OCI-LY3 (cell line): ENCODE data around the gene DLX5.

ENCODE experiments used
- H2AFZ ChIP-seq: fragments of 200-600, 300-600 bp; shearing (Covaris generic); 2 replicates; pipeline ENCODE4 v1.6.0; 2014; ENCODE audit warnings: antibody characterized with exemption, low read depth, low read length
- H3K27ac ChIP-seq: fragments of 200-600, 300-600 bp; sonication (generic); 2 replicates; pipeline ENCODE4 v1.5.1; 2014; ENCODE audit warnings: mild to moderate bottlenecking, low read length, moderate library complexity, mixed read lengths
- H3K27me3 ChIP-seq: fragments of 200-600, 300-600 bp; sonication (generic); 2 replicates; pipeline ENCODE4 v1.6.1; 2014; ENCODE audit warnings: low read depth, low read length, mixed read lengths
- H3K36me3 ChIP-seq: fragments of 200-600, 300-600 bp; sonication (generic); replicated peaks from 2 replicates; pipeline ENCODE3; 2014; ENCODE audit warnings: low read depth, low read length, mixed read lengths
- H3K4me1 ChIP-seq: fragments of 300-600, 200-600 bp; sonication (generic); 2 replicates; pipeline ENCODE4 v1.6.1; 2014; ENCODE audit warnings: low read length, mixed read lengths
- H3K4me2 ChIP-seq: fragments of 200-600, 300-600 bp; sonication (generic); 2 replicates; pipeline ENCODE4 v1.6.1; 2014; ENCODE audit warnings: low read length, mixed read lengths
- H3K4me3 ChIP-seq: fragments of 300-600, 200-600 bp; sonication (generic); 2 replicates; pipeline ENCODE4 v1.5.1; 2014; ENCODE audit warnings: antibody characterized with exemption, mild to moderate bottlenecking, low read length, moderate library complexity
- H3K79me2 ChIP-seq: fragments of 300-600, 200-600 bp; shearing (Covaris generic); 2 replicates; pipeline ENCODE4 v1.6.1; 2014; ENCODE audit warnings: mild to moderate bottlenecking, low read length, mixed read lengths
- H3K9ac ChIP-seq: fragments of 300-600, 200-600 bp; shearing (Covaris generic); 2 replicates; pipeline ENCODE4 v1.6.0; 2014; ENCODE audit warnings: mild to moderate bottlenecking, low read length, moderate library complexity
- H3K9me3 ChIP-seq: fragments of 200-600, 300-600 bp; shearing (Covaris generic); 2 replicates; pipeline ENCODE4 v1.6.1; 2014; ENCODE audit warnings: low read length, mixed read lengths; ENCODE audit not compliant: insufficient read depth
- H4K20me1 ChIP-seq: fragments of 200-600, 300-600 bp; sonication (generic); 2 replicates; pipeline ENCODE4 v1.6.1; 2016; ENCODE audit warnings: low read length, mixed read lengths; ENCODE audit not compliant: insufficient read depth
- EZH2phosphoT487 ChIP-seq: fragments of 200-600 bp; shearing (Covaris generic); IDR thresholded peaks from 2 replicates; pipeline ENCODE4 v1.6.1; 2018; ENCODE audit warnings: antibody characterized with exemption, mixed run types, low read depth
- TF ChIP-seq, protein P1 (sequence below): fragments of 200-600, 300-600 bp; sonication (generic); IDR thresholded peaks from 2 replicates; pipeline ENCODE4 v1.5.1; 2014; ENCODE audit warnings: antibody characterized with exemption, low read length, low read depth

DLX5 gene

DNA sequence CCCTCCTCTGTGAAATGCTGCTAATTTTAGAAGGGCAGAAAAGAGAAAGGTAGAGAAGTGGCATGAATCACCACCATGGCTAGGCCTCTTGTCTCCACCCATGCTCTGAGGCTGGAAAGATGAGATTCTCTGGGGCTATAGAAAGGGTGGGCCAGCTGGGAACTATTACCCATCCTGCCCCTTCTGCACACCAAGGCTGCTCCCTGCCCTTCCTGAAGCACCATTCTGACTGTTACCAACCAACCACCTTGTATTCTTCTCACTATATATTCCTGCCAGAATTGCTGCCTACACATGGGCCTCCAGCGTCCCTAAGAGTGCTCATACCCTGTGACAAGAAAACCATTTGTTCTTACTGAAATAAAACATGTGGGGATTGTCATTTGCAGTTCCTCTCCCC is 30.7 kb downstream of the DLX5 start:
- H3K79me2 ChIP-seq = no peaks in the 10 kb centered on the region
- peaks cover under 1% of the 10 kb centered on the region; the same call in 1 of the 2 replicates for H3K27me3 ChIP-seq
- no peak overlapping the region for H3K4me2 ChIP-seq
- H3K27ac ChIP-seq = no peak overlapping the region
- no peak overlapping the region for H2AFZ ChIP-seq
- H3K9ac ChIP-seq = no peak overlapping the region
- H4K20me1 ChIP-seq = no peaks in the 10 kb centered on the region
- no peaks in the 10 kb centered on the region for H3K9me3 ChIP-seq
- no peak overlapping the region for H3K4me3 ChIP-seq
- no peaks in the 10 kb centered on the region for H3K36me3 ChIP-seq
- TF ChIP-seq EZH2phosphoT487 = no peak
- TF ChIP-seq, protein P1, sequence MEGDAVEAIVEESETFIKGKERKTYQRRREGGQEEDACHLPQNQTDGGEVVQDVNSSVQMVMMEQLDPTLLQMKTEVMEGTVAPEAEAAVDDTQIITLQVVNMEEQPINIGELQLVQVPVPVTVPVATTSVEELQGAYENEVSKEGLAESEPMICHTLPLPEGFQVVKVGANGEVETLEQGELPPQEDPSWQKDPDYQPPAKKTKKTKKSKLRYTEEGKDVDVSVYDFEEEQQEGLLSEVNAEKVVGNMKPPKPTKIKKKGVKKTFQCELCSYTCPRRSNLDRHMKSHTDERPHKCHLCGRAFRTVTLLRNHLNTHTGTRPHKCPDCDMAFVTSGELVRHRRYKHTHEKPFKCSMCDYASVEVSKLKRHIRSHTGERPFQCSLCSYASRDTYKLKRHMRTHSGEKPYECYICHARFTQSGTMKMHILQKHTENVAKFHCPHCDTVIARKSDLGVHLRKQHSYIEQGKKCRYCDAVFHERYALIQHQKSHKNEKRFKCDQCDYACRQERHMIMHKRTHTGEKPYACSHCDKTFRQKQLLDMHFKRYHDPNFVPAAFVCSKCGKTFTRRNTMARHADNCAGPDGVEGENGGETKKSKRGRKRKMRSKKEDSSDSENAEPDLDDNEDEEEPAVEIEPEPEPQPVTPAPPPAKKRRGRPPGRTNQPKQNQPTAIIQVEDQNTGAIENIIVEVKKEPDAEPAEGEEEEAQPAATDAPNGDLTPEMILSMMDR = no peak
- H3K4me1 ChIP-seq = no peaks in the 10 kb centered on the region

DNA sequence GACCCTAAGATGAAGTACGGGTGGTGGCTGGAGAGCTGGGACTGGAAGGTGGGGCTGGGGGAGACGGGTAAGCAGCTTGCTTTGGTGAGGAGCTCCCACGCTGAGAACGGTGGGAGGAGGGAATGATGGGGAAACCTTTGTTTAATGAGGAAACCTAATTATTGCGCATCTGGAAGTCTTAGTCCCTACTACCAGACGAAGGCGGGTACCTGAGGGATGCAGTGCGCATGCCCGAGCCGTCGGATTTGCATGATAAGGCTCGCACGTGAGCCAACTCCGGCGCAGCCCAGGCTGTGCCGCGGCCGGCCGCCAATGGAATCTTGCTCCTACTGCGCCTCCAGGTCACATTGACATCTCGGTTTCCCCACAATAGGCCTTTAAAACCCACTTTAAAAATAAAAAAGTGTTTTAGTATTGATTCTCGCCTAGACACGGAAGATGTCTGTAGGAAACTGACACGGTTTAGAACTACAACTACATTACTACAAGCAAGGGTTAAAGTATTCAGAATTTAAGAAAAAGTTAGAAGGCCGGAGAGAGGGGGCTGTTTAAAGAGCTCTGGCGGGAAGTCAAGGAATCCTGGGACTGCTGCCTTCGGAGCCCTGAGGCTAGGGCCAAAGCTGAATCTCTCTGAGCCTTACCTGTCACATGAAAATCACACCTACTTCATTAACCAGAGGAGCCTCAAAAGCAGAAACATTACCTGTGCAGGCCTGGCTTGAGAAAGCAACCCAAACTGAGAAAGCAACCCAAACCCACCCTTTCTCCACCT is 31.4 kb downstream of the DLX5 start:
- Histone ChIP-seq H3K9me3 (no peaks in the 10 kb centered on the region), H3K79me2 (no peaks in the 10 kb centered on the region), H3K27ac (no peak overlapping the region), H3K4me2 (no peak overlapping the region), H3K9ac (no peak overlapping the region), H3K36me3 (no peaks in the 10 kb centered on the region), H2AFZ (no peak overlapping the region), H4K20me1 (no peaks in the 10 kb centered on the region), H3K4me1 (no peaks in the 10 kb centered on the region), H3K4me3 (no peak overlapping the region), H3K27me3 (peaks cover 8% of the 10 kb centered on the region; the same call in 1 of the 2 replicates)
- TF ChIP-seq, protein P1 = no peak
- TF ChIP-seq EZH2phosphoT487 = no peak

DNA sequence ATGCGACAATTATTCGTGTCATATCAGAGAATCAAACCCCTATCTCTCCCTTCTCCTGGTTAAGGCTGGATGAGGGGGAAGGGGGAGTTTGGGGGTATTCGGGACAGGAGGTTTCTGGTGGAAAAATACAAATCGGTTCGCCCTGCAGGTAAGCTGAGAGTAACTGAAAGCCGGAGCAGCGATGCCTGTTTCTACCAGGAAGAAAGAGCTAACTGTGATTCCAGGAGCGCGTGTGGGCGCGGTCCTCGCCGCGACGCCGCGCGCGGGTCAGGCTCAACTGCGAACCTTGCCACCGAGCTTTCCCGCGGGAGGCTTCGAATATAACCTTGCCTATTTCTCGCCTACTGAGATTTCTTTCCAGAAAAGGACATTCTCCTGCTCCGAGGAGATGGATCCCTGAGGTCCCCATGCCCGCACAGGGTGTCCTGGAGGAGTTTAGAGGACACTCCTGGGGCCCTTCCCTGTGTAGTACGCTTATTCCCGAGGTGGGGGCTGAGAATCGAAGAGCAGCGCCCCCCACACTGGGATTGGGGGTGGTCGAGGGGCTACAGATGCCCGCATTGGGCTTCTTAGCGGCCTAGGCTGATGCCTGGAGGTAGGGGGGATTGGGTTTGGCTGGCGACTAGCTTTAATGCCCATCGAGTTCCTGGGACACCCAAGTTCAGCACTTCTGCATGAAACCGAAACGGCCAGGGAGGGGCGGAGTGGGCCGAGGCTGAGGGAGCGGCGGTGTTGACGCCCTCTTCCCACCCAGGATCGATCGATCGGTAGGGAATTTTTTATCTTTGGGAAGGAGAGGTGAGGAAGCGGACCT is 32.2 kb downstream of the DLX5 start:
- H3K4me3 ChIP-seq = no peak overlapping the region
- H2AFZ ChIP-seq = no peak overlapping the region
- no peaks in the 10 kb centered on the region for H3K4me1 ChIP-seq
- no peak overlapping the region for H3K4me2 ChIP-seq
- H3K79me2 ChIP-seq = no peaks in the 10 kb centered on the region
- no peak overlapping the region for H3K9ac ChIP-seq
- H3K27me3 ChIP-seq = peaks cover 15% of the 10 kb centered on the region
- TF ChIP-seq, protein P1 = no peak
- no peak for TF ChIP-seq EZH2phosphoT487
- H4K20me1 ChIP-seq = no peaks in the 10 kb centered on the region
- no peak overlapping the region for H3K27ac ChIP-seq
- H3K9me3 ChIP-seq = no peaks in the 10 kb centered on the region
- H3K36me3 ChIP-seq = no peaks in the 10 kb centered on the region

DNA sequence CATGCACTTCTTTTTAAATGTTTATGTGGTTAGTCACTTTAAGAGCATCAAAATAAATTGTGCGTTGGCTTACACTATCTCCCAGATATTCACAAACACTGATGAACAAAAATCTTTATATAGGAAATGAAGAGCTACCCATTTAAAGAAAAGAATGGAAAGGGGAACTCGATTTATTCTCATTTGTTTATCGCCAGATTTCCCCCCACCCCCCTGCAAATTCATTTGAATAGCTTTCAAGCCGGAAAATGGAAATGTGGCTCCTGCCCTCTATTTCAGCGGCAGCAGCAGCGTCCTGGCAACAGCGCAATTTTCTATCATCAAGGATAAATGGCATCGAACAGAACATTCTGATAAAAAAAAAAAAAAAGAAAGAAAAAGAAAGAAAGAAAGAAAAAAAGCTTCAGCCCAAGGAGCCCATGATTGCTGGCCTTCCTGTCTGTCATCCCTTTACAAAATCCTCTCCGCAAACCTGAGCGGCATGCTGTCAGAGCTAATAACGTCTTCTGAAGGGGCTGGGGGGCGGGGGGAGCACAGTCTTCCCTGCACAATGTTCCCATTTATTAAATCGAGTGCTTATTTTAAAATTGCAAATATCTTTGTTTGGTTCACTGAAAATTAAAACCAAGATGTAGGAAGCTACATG is 33.0 kb downstream of the DLX5 start:
- Histone ChIP-seq H3K27me3 (peaks cover 15% of the 10 kb centered on the region), H3K4me3 (no peak overlapping the region), H3K27ac (no peak overlapping the region), H3K4me2 (no peak overlapping the region), H3K4me1 (peaks cover 5% of the 10 kb centered on the region), H3K79me2 (no peaks in the 10 kb centered on the region), H2AFZ (no peak overlapping the region), H3K9me3 (no peaks in the 10 kb centered on the region), H3K36me3 (no peaks in the 10 kb centered on the region), H4K20me1 (no peaks in the 10 kb centered on the region), H3K9ac (no peak overlapping the region)
- TF ChIP-seq, protein P1 = no peak
- TF ChIP-seq EZH2phosphoT487 = no peak
